Dendritic cell treated with granulocyte-macrophage colony-stimulating factor and Interleukin-4, amounts not matched to agents 40 ng/mL and 50 ng/mL, for 4 days (primary cell): ENCODE measurements around the gene FAM78B.

Experiments
- H3K27ac Mint-ChIP-seq: one replicate; pipeline ENCODE4 v1.8.0; 2022; ENCODE audit warnings: mild to moderate bottlenecking, mixed read lengths
- H3K27me3 Mint-ChIP-seq: one replicate; pipeline ENCODE4 v1.8.0; 2022; ENCODE audit warnings: mild to moderate bottlenecking, mixed read lengths
- H3K36me3 Mint-ChIP-seq: one replicate; pipeline ENCODE4 v1.8.0; 2022; ENCODE audit warnings: low read depth, mixed read lengths
- H3K4me1 Mint-ChIP-seq: one replicate; pipeline ENCODE4 v1.8.0; 2022; ENCODE audit warnings: low read depth, mixed read lengths
- H3K4me3 Mint-ChIP-seq: one replicate; pipeline ENCODE4 v1.8.0; 2022; ENCODE audit warnings: mild to moderate bottlenecking, moderate library complexity, mixed read lengths
- H3K9me3 Mint-ChIP-seq: one replicate; pipeline ENCODE4 v1.8.0; 2022; ENCODE audit warnings: mixed read lengths
- intact Hi-C: fragments of 100-400 bp; cut with micrococcal nuclease; formaldehyde crosslinking; loops from one replicate; pipeline ENCODE4 v1.15.0; 2022

FAM78B gene

DNA sequence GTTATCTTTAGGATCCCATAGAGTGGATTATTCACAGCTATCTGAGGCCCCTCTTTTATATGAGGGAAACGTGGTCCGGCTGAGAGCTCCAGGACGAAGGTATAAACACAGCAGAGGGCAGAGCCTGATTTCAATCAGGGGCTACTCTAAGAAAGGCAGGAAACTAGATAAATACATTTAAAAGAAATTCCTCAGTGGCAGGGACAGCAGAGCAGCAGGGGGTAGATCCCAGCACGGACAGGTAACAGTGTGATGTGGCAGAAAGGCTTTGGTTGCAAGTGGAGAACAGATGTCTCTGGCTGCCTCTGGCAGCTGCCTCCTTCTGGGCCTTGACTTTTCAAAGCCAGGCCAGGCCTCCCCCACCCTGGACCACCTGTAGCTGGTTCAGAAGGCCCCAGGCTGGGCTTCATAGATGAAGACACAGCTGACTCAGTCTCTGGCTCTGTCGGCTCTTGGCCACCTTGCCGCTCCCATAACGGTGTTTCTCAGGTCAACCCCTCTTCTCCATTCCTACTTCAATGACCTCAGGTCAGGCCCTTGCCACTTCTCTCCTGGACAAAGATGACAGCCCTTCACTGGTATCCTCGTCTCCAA is 43.8 kb downstream of the FAM78B start:
- intact Hi-C loops: no loop called here
- no peak overlapping the region for H3K4me3 Mint-ChIP-seq

DNA sequence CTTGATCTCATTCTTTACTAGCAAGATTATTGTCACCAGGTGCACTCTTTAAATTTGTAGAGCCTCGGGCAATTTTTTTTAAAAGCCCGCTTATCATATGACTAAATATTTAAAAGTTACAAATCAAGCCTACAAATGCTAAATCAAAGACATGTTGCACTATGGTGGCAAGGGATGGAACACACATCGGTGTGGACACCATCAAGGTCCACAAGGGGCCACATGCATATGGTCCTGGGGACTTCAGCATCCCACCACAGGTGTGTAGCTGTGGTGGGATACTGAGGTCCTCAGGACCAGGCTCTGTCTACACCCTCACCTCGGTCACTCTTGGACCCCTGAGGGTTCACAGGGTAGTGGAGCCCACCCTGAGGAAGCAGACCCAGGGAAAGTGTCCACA is 45.8 kb downstream of the FAM78B start:
- no peak overlapping the region for H3K27ac Mint-ChIP-seq
- intact Hi-C loops: no loop called here
- H3K36me3 Mint-ChIP-seq: no peaks in the 10 kb centered on the region
- no peaks in the 10 kb centered on the region for H3K4me1 Mint-ChIP-seq
- no peaks in the 10 kb centered on the region for H3K9me3 Mint-ChIP-seq
- no peaks in the 10 kb centered on the region for H3K27me3 Mint-ChIP-seq
- H3K4me3 Mint-ChIP-seq: no peak overlapping the region

More for the DNA sequence above, 43.8 kb downstream of the FAM78B start:
- H3K9me3 Mint-ChIP-seq: no peaks in the 10 kb centered on the region
- H3K36me3 Mint-ChIP-seq: no peaks in the 10 kb centered on the region
- H3K4me1 Mint-ChIP-seq: no peaks in the 10 kb centered on the region
- no peak overlapping the region for H3K27ac Mint-ChIP-seq
- no peaks in the 10 kb centered on the region for H3K27me3 Mint-ChIP-seq

DNA sequence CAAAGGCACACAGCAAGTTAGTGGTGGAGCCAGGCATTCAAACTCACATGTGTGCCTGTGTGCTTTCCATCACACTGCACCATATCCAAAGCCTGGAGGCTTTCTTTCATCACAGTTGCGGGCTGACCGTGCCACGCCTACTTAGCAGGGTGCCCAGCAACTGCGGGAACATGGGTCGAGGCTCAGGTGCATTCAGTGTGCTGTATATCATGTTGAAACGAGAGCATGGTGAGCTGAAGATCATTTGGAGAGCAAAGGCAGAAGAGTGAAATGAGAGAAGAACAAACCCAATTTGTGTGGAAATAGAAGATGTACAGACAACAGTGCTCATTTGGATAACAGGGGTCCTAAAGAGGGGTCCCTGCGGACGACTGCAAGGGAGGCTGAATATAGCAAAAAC is 46.5 kb downstream of the FAM78B start:
- no peaks in the 10 kb centered on the region for H3K9me3 Mint-ChIP-seq
- intact Hi-C loops: no loop called here
- H3K4me1 Mint-ChIP-seq: no peaks in the 10 kb centered on the region
- H3K36me3 Mint-ChIP-seq: no peaks in the 10 kb centered on the region
- no peak overlapping the region for H3K4me3 Mint-ChIP-seq
- H3K27me3 Mint-ChIP-seq: no peaks in the 10 kb centered on the region
- no peak overlapping the region for H3K27ac Mint-ChIP-seq

DNA sequence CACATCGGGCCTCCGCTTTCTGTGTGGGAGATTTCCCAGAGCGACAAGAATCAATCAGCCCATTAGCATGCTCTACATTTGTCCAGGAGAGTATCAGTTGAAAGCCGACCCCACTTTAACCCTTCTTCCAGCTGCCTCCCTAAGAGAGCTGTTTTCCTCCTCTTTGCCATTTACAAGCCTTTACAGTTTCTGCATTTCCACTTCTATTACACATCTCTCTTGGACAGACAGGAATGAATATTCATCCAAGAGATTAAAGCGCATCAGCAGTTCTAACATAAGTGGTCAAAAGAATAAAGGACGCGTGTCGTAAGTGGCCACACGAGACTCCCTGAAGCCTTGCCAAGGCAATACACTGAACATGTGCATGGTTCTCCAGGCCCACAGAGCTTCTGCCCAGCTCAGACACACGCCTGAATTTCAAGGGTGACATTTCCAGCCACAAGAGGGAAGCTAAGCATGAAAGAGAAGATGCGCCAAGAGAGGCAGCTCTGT is 47.3 kb downstream of the FAM78B start:
- intact Hi-C loops: no loop called here
- Mint-ChIP-seq H3K4me1 (no peaks in the 10 kb centered on the region), H3K9me3 (no peaks in the 10 kb centered on the region), H3K27me3 (no peaks in the 10 kb centered on the region), H3K27ac (no peak overlapping the region), H3K36me3 (no peaks in the 10 kb centered on the region), H3K4me3 (no peak overlapping the region)

DNA sequence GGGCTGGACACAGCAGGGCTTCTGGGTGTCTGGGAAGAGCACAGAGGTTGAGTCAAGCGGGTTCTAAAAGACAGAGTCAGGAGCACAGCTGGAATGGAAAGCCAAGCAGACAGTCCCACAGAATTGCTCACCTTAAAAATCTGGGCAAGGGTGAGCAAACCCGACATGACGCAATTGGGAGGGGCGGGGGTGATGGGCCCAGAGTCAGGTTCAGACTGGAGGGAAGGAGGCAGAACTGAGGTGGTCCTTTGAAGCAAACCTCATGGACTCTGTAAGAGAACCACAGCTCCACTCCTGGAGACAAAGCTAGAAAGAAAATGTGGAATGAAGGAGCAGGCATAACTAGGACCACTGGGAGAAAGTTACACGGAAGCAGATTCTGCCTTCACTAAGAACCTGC is 49.0 kb downstream of the FAM78B start:
- H3K9me3 Mint-ChIP-seq: no peaks in the 10 kb centered on the region
- intact Hi-C loops: no loop called here
- no peak overlapping the region for H3K27ac Mint-ChIP-seq

DNA sequence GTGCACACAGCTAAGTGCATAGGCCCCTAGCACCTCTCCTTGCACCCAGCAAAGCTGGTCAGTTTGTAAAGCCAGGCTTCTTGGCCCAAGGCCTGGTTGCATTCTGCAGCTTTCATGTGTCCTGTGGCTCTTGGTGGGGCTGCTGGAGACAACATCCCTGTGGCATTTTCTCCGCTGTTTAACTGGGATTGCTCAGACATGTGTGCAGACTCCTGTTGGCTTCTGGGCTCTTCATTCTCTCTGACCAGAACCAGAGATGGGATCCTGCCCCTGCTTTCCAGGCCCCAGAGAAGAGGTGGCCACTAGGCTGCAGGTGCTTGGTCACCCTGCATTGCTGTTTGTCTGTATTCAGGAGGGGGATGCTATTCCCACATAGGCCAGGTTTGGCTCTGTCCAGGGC is 50.8 kb downstream of the FAM78B start:
- H3K36me3 Mint-ChIP-seq: no peaks in the 10 kb centered on the region
- no peak overlapping the region for H3K4me3 Mint-ChIP-seq
- no peaks in the 10 kb centered on the region for H3K27me3 Mint-ChIP-seq
- intact Hi-C loops: no loop called here
- H3K27ac Mint-ChIP-seq: no peak overlapping the region
- no peaks in the 10 kb centered on the region for H3K9me3 Mint-ChIP-seq
- no peaks in the 10 kb centered on the region for H3K4me1 Mint-ChIP-seq

More for the DNA sequence above, 49.0 kb downstream of the FAM78B start:
- H3K4me3 Mint-ChIP-seq: no peak overlapping the region
- no peaks in the 10 kb centered on the region for H3K27me3 Mint-ChIP-seq
- no peaks in the 10 kb centered on the region for H3K4me1 Mint-ChIP-seq
- no peaks in the 10 kb centered on the region for H3K36me3 Mint-ChIP-seq

DNA sequence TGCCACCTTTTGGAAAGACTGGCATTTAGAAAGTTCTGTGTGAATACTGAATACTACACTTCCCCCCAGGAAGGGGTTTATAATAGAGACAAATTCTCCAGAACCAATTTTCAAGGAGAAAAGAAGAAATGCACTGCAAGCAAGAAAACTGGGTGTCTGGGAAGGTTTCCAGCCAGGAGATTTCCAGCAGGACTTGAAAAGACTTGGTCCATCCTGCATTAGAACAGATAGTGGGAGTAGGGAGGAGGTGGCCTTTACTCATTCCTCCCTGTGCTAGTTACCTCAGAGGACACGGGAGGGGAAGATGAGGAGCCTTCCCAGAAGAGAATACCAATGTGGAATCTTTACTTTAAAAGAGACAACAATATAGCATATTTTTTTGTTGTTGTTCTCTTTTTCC is 52.4 kb downstream of the FAM78B start:
- H3K27me3 Mint-ChIP-seq: no peaks in the 10 kb centered on the region
- no peaks in the 10 kb centered on the region for H3K36me3 Mint-ChIP-seq
- intact Hi-C loops: no loop called here
- no peaks in the 10 kb centered on the region for H3K9me3 Mint-ChIP-seq
- no peak overlapping the region for H3K27ac Mint-ChIP-seq
- no peak overlapping the region for H3K4me3 Mint-ChIP-seq
- H3K4me1 Mint-ChIP-seq: no peaks in the 10 kb centered on the region

DNA sequence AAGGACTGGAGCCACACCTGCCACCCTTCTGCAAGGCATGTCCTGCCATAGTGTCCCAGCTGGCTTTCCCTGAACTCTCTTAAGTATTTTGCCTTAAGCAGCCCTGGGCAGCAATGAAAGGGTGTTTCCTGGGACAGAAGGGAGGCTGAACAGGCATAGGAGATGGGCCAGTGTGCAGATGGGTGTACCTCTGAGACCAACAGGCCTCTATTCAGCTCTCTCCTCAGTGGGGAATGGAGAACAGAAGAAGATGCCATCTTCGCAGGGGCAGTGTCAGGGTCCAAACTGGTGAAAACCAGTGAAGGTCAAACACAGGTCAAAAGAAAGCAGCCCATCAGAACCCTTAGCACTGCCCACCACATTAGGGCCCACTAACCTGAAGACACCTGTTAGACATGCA is 53.2 kb downstream of the FAM78B start:
- H3K27me3 Mint-ChIP-seq: no peaks in the 10 kb centered on the region
- H3K4me3 Mint-ChIP-seq: no peak overlapping the region
- H3K9me3 Mint-ChIP-seq: no peaks in the 10 kb centered on the region
- H3K27ac Mint-ChIP-seq: no peak overlapping the region
- no peaks in the 10 kb centered on the region for H3K36me3 Mint-ChIP-seq
- H3K4me1 Mint-ChIP-seq: no peaks in the 10 kb centered on the region
- intact Hi-C loops: no loop called here

DNA sequence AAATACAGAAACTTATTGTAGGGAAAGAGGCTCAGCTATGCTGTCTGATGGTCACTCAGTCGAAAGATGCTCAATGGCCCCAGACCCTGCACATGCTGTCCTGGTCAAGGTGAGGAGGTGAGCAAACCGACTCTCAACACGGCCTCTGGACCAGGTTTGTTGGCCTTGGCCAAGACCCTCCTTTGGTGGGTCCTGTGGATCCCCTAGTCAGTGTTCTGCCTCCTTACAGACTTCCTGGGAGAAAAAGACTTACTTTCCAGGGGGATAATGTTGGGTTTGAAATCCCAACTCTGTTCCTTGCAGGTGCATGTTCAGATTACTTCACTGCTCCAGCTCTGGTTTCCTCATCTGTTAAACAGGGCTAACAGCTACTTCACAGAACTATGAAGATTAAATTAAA is 53.8 kb downstream of the FAM78B start:
- intact Hi-C loops: no loop called here
- Mint-ChIP-seq H3K27me3 (no peaks in the 10 kb centered on the region), H3K9me3 (no peaks in the 10 kb centered on the region)

DNA sequence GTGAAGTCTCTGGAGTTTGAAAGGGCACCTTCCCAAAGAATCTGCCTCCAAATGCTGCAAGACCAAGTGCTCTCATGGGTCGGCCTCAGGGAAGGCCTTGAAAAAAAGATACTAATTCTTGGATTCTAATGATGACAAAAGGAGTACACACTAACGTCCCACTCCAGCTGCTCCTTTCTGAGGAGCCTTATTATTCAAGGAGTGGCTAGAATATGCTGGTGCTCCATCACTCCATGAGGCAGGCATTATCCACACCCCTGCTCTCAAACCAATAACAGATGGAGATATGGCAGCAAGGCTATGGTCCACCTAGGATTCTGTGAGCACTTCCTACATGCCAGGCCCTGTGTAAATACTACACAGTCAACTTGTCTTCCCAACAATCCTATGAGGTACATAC is 54.4 kb downstream of the FAM78B start:
- Mint-ChIP-seq H3K27ac (no peak overlapping the region), H3K9me3 (no peaks in the 10 kb centered on the region), H3K27me3 (no peaks in the 10 kb centered on the region), H3K4me3 (no peak overlapping the region), H3K4me1 (no peaks in the 10 kb centered on the region), H3K36me3 (no peaks in the 10 kb centered on the region)
- intact Hi-C loops: no loop called here

More for the DNA sequence above, 53.8 kb downstream of the FAM78B start:
- H3K4me3 Mint-ChIP-seq: no peak overlapping the region
- H3K27ac Mint-ChIP-seq: no peak overlapping the region
- H3K4me1 Mint-ChIP-seq: no peaks in the 10 kb centered on the region
- no peaks in the 10 kb centered on the region for H3K36me3 Mint-ChIP-seq

DNA sequence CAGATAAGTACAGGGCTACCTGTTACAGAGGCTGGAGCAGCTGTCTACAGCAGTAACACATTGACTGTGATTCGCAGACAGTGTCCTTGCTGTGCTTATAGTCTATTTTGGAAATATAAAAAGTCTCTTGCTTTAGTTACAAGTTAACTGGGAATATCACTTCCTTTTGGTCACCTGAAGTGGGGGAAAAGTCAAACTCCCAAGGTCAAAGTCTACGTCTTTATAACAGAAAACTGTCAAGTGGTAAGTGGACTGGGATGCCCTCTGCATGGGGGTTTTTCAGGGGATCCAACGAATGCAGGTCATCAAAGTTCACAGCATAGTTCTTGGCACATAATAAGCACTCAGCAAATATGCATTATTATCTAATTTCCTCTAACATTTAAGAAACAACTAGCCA is 55.4 kb downstream of the FAM78B start:
- H3K4me3 Mint-ChIP-seq: no peak overlapping the region
- no peak overlapping the region for H3K27ac Mint-ChIP-seq
- intact Hi-C loops: no loop called here
- no peaks in the 10 kb centered on the region for H3K9me3 Mint-ChIP-seq
- H3K4me1 Mint-ChIP-seq: no peaks in the 10 kb centered on the region
- no peaks in the 10 kb centered on the region for H3K36me3 Mint-ChIP-seq
- no peaks in the 10 kb centered on the region for H3K27me3 Mint-ChIP-seq

DNA sequence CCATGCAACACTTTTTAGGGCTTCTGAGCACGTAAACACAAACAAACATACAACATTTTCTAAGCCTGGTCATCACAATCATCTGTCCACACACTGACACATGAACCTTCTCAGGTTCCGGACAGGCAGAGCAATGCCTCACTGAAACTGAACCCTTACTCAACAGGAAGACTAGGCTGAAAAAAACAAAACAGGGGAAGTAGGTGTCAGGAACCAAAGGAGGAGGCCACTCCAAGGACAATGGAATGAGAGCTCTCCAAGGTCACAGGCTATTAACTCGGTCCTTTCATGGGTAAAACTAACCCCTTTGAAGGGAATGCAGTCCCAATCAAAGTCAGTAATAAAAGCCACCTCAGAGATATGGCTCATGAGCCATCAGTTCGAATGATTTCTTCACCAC is 76.6 kb downstream of the FAM78B start:
- Mint-ChIP-seq H3K4me3 (no peak overlapping the region), H3K27me3 (no peaks in the 10 kb centered on the region), H3K9me3 (no peaks in the 10 kb centered on the region), H3K4me1 (no peaks in the 10 kb centered on the region), H3K36me3 (no peaks in the 10 kb centered on the region), H3K27ac (no peak overlapping the region)
- intact Hi-C loops: no loop called here

DNA sequence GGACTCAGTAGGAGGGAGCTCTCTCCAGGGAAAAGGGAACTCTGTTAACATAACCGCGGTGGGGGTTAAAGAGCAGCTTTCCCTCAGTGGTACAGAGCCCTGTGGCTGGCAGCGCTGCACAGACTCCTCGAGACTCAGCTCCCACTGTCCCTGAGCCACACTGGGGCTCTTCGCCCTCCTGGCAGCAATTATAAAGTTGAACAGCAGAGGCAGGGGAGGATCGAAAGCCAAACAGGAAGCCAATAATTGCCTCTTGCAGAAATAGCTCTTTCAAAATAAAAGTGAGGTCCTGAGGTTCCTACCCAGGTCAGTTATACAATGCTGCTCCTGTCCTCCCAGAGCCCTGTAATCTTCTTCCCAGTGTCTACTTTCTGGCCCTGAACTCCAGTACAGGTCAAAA is 77.0 kb downstream of the FAM78B start:
- no peaks in the 10 kb centered on the region for H3K27me3 Mint-ChIP-seq
- no peak overlapping the region for H3K27ac Mint-ChIP-seq
- no peaks in the 10 kb centered on the region for H3K4me1 Mint-ChIP-seq
- intact Hi-C loops: no loop called here
- H3K4me3 Mint-ChIP-seq: no peak overlapping the region
- no peaks in the 10 kb centered on the region for H3K9me3 Mint-ChIP-seq
- no peaks in the 10 kb centered on the region for H3K36me3 Mint-ChIP-seq

DNA sequence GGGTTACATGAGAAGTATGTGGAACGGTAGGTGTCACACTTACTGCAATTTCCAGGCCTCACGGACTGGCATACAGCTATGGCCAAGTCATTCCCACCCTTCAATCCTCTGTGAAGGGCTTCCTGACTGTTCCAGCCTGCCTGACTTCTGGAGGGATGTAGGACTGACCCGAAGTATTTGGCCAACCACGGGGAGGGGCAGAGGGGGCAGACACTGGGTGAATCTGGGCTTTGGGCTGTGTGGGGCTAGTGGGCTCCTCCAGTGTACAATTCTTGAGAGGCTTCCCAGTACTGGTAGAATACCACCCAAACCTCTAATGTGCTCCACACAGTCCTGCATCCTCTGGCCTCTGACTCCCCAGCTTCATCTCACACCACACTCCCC is 78.2 kb downstream of the FAM78B start:
- no peak overlapping the region for H3K4me3 Mint-ChIP-seq
- no peaks in the 10 kb centered on the region for H3K27me3 Mint-ChIP-seq
- H3K36me3 Mint-ChIP-seq: no peaks in the 10 kb centered on the region
- H3K4me1 Mint-ChIP-seq: no peaks in the 10 kb centered on the region
- no peak overlapping the region for H3K27ac Mint-ChIP-seq
- intact Hi-C loops: no loop called here
- no peaks in the 10 kb centered on the region for H3K9me3 Mint-ChIP-seq

DNA sequence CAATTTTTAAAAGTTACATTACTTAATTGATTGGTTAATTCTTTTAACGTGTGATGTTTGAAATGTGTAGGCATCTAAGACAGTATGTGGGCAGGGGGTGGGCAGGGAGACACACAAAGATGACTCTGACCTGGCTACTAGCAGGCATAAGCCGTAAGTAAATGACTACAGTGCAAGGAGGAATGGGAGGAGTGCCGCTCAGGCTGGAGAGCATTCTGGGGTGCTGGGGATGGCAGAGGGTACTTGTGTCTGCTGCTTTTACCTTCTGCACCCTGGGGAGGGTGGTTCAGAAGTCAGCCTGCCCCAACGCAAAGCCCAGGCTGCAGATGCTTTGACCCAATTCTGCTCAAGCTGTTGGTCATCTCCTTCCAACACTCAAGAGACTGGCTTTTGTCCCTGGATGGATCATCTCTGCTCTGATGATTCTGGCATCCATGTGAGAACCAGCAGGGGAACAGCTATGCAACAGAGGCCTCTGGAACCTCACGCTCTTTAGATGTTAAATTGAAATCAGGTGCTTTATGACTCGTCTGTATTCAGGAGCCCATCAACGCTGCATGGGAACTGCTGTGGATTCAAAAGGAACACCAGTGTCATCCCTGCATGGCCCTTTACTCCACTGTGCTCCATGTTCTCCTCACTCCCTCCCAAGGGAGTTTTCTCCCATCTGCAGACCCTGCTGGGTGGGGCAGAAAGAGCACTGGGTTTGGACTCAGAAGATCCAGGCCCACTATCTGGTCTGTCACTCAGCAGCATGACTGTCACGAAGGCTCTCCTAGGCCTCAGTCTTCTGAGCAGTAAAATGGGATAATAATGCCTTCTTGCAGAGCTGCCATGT is 78.8 kb downstream of the FAM78B start:
- intact Hi-C loops: no loop called here
- Mint-ChIP-seq H3K4me1 (no peaks in the 10 kb centered on the region), H3K4me3 (no peak overlapping the region)

More for the DNA sequence above, 78.8 kb downstream of the FAM78B start:
- Mint-ChIP-seq H3K27ac (no peak overlapping the region), H3K27me3 (no peaks in the 10 kb centered on the region), H3K9me3 (no peaks in the 10 kb centered on the region), H3K36me3 (no peaks in the 10 kb centered on the region)
